ENCODE data around the gene AMPD1. TPM values are rescaled to one million over a fixed set of nuclear protein-coding genes. Genes with fewer than 3 reads are reported as not detected.

The AMPD1 gene
- total RNA-seq, 1 donor from 2014 or later = 31.1 TPM

DNA sequence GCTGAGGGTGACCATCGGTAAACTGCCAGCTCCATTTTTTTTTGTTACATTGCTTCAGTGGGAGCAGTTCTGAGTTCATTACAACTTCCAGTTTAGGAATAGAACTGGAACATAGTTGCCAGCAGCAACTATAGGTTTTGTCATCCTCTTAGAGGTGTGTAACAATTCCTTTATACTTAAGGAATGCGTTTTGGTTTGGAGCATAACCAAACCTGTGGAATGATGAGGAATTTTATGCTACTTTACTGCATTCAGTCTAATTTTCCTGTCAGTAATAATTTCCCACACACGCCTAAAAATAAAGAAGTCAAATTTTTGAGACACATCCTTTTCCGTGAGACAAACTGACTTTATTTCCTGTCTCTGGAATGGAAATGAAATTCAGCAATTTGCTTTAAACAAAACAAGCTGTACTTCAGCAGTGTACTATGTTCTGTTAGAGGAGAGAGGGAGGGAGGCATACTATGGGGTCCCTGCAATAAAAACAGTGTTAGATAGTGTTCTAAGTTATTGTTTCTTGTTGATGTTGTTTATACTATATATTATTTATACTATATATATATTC is 4.8 kb upstream of the AMPD1 start:
- no peak for DNase-seq

DNA sequence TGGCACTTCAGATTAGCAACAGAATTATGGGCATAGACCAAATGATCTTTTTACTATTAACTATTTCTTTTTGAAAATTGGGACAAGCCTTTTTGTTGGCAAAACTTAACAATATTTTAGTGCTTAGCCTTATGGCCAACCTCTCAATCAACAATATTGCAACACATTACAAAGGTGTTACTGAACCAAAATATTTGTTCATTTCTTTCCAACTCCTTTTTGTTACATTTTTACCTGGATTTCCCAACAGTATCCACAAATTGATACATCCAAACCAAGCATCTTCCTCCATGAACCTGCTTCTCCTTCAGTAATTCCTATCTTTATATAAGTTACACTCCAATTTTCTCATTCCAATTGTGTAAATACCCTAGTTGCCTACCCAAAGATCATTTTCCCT is 1.5 kb upstream of the AMPD1 start:
- no peak for DNase-seq

GRCh38 chr1:114694540-114695310 is 621 bp downstream of the AMPD1 start:
- no peak for DNase-seq

- DNase-seq = no peak
Measured at GRCh38 chr1:114692947-114693346, 2.4 kb downstream of the AMPD1 start.

DNA sequence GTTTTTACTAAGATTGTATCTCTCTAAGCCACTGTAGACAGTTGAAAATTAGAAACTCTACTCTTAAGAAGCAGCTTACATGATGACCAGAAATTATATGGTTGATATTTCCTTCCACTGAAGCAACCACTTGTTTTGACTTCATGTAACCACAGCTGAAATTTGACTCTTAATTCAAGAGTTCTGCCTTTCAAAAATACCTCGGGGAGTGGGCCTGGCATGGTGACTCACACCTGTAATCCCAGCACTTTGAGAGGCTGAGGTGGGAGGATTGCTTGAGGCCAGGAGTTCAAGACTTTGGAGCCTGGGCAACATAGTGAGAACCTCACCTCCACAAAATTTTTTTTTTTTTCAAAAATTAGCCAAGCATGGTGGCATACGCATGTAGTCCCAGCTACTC is 4.3 kb downstream of the AMPD1 start:
- DNase-seq = no peak

DNA sequence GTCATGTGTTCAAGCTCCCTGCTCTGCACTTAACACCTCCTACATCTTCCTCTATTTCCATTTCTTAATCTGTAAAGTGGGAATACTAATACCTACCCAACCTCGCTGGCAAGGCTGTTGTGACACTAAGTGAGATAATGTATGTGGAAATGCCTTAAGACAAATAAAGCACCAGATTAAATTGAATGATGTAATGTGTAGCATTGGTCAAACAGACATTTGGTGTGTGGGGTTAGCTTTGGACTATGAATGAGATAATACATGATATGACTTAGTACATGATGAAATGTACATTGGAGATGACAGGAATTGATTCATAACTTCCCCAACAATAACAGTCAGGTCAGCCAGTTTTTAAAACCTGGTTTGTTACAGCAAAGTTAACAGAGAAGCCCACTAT is 5.2 kb downstream of the AMPD1 start:
- no peak for DNase-seq

DNA sequence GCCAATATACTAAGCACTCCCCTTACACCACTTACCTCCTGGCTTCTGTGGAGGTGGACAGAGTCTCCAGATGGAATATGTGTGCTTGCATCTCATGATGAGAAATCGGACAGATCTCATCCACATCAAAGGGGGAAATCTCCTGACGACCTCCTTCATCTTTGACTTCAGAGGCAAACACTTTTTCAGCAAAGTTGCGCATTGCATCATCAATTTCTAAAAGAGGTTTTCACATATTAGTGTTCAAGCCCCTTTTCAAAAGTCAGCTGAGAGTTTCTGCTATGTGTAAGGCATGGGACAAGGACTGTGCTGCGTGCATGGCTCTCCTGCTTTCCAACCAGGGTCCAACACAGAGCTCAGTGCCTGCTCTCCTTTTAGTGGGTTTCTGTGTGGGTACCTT is 6.8 kb downstream of the AMPD1 start:
- no peak for DNase-seq

- no peak for DNase-seq
Measured at GRCh38 chr1:114685851-114686250, 9.5 kb downstream of the AMPD1 start.

- no peak for DNase-seq
Measured at GRCh38 chr1:114677691-114678090, 17.7 kb downstream of the AMPD1 start.

- DNase-seq = no peak
Measured at GRCh38 chr1:114676115-114676514, 19.2 kb downstream of the AMPD1 start.

DNA sequence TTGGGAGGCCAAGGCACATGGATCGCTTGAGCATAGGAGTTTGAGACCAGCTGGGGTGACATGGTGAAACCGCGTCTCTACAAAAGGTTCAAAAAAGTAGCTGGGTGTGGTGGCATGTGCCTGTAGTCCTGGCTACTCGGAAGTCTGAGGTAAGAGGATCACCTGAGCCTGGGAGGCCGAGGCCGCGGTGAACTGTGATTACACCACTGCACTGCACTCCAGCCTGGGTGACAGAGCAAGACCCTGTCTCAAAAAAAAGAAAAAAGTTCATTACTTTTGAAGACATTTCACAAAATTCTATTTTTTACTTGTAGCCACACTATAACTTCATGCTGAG is 23.4 kb downstream of the AMPD1 start:
- DNase-seq = no peak

DNA sequence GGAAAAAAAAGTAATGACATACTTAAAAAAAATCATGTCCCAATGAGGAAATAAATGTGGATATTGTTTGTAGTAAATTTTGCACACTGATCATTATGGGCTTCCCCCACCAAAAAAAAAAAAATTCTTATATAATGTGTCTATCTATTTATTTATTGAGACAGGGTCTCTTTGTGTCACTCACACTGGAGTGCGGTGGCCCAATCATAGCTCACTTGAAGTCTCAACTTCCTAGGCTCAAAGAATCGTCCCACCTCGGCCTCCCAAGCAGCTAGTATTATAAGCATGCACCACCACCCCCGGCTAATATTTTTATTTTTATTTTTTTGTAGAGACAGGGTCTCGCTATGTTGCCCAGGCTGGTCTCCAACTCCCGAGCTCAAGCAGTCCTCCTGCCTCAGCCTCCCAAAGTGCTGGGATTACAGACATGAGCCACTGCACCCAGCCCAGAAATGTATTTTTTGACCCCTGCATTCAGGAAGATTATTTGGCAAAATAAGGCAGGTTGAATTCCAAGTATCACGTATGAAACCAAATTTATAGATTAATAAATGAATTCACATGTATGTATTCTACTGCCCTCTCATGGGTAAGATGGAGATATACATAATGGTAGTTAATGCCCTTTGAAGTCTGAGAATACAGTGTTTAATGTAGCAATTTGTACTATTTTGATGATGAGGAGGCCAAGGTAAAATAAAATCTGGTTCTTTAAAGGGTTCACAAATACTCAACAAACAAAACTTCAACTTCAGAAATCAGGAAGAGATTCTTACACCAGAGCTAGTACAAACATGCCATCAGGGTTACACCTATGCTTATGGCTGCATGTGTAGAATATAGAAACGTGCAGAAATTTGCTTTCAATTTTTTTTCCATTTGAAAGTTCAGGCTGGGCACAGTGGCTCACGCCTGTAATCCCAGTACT is 24.1 kb downstream of the AMPD1 start:
- DNase-seq = peak; percentile 18

DNA sequence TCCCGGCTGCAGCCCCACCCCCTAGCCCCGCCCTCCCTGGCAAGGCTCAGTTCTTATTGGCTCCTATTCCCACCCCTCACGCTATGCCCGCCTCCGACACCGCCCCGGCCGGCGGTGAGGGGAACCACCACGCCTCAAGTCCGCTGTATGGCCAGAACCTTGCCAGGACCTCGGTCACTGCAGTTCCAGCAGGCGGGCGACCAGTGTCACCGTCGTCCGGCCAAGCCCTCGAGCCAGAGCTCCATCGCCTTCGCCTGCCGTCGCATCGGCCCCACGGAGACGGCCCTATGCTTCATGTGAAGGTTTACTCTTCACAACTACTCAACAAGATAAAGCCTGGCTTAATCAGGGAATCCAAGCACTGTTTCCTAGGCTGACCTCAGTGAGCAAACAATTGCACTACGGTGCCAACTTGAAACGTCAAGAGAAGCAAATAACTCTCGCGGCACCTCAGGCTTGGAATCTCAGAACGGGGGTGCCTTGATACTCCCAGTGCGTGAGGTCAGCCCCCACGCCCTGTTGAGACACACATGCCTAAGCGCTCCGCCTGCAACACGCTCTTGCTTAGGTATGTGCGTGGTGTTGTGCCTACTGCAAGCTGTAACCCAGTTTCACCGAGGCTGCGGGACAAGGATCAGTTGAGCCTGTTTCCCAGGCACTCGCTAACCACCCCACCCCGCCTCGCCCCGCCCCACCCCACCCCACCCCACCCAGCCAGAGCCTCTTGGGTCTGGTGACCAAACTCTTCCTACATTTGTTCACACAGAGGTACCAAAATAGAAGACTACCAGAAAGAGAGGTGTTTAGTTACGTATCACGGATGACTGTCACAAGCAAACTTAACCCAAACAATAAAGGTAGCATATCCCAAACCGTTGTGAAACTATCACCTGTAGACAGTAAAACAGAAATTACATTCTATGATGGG is 25.0 kb downstream of the AMPD1 start:
- peak; percentile 95 for DNase-seq

DNA sequence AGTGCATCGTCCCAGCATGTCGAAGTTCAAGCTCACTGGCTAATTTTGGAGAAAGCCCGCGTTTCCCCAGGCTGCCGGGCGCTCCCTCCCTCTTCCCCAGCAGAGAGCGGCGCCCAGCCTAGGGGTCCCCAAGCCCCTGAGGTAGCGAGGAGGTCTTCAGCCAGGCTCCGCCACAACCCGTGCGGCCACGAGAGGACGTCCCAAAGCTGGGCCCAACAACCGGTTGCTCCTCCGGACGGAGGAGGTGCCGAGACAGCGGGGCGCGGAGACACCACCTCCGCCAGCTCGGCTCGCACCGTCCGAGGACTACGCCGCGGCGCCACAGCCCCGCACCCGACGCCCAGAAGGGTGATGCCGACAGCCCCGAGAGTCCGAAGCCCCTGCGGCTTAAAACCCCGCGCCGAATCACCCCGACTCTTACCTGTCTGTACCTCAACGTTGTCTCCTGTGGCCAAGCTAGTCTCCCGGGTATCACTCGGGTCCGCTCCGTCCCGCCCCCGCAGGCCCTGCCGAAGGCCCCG is 25.7 kb downstream of the AMPD1 start, which contains the start of gene DENND2C:
Gene DENND2C (minus strand): TSS at position 488 of the 521 bp plus-strand sequence. CDS start 44,065 bp downstream, outside the sequence.
- DNase-seq = no peak

DNA sequence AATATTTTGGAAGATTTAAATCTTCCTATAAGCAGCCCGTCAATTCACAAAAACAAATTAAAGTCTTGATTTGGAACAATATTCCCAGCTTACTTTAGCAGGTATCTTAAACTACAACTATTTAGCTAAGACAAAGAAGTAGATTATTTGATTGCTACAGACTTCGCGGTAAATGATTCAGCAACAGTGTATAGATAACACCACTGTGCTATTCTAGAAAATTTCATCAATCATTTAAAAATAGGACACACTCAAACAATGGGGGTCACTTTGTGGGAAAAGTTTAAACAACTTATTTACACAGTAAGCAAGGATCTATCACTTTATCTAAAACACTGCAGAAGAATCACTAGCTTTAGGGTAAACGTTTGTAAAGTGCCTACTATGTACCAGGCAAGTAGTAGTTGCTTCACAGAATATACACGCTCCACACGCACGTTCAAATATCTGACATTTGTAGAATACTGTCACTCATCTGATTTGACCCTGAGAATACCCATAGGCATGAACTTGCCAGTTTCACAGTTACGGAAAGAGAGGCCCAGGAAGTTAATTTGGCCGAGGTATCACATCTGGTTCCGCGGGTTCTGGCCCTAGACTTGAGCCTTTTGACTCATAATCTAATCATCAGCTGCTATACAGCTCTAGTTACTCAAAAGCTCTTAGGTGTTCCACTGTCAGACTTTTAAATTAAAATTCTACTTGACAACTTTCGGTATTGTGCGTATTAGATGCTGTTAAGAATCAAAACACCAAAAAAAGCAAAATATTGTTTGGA is 26.4 kb downstream of the AMPD1 start:
- DNase-seq = peak; percentile 20

DNA sequence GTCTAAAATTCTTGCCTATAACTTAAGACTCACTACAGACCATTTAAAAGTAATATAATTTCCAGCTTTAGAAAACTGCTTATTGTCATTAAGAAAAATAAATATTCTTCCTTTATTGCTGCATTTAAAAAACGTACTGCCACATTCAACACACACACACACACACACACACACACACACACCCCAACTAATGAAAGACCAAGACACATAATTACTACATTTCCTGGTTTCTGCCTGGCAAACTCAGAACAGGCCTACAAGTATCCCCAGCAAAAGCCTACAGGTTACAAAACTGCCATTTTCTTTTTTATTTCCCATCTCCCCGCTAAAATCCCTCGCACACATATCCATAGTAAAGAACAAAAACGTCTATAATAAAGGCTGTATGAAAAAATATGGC is 27.0 kb downstream of the AMPD1 start:
- DNase-seq = no peak

- no peak for DNase-seq
Measured at GRCh38 chr1:114666954-114667353, 28.4 kb downstream of the AMPD1 start.

- no peak for DNase-seq
Measured at GRCh38 chr1:114660238-114660637, 35.1 kb downstream of the AMPD1 start.

DNA sequence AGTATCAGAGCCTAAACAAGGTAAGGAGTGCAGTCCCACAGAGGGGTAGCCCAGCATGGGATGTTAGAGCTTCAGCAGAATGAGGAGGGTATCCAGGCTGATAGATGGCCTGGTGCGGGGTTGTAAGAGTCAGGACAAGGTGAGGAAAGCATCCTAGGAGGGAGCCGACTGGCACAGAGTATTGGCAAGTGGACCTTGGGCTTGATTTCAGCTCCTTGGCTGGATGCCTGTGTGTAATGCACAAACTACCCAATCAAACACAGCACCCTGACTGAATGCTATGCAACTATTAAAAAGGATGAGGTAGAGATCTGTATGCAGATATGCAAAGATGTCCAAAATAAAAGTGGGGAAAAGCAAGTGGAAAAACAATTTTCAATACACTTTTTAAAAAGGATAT is 43.5 kb downstream of the AMPD1 start:
- DNase-seq = no peak

DNA sequence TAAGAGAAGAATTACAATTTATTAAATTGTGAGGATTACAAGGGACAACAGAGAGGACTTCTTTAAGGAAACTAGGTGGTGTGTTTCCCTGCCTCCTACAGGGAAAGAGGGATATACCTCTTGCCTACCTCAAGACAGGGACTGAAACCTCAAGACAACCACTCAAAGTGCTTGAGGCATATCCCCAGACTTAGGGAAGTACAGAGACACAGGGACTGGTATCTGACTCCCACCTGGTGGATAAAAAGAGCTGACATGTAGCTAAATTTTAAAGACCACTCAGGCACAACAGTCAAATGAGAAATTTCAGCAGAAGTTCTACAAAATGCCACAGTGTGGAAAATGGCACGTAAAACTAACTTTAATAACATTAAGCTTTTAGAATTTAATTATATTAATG is 46.8 kb downstream of the AMPD1 start:
- DNase-seq = no peak

- no peak for DNase-seq
Measured at GRCh38 chr1:114641377-114641776, 54.0 kb downstream of the AMPD1 start.

Data from tongue (tissue), 2 donors.